Measurements from ENCODE around the gene TRIP11. TPM values are rescaled to one million over a fixed set of nuclear protein-coding genes. Genes with fewer than 3 reads are reported as not detected.

TRIP11 gene
- total and polyA plus RNA-seq, 2 experiments from 2014 or later: 10.8 to 40.8 TPM

GRCh38 chr14:92014040-92014439 is 25.8 kb downstream of the TRIP11 start:
- H3K36me3 ChIP-seq: peaks cover 48% of the 10 kb centered on the region
- H3K9me3 ChIP-seq (ENCODE audit: low read depth): no peaks in the 10 kb centered on the region
- no peak overlapping the region for H3K4me3 ChIP-seq
- no peak for DNase-seq (ENCODE audit: low read depth in 1 of 2, low spot score in 1 of 2)
- no peaks in the 10 kb centered on the region for H3K27me3 ChIP-seq
- no peak for TF ChIP-seq CTCF (IDR thresholded peaks at IDR 0.05; ENCODE audit: low read depth, low read length)
- no peak overlapping the region for H3K27ac ChIP-seq
- no peaks in the 10 kb centered on the region for H3K4me1 ChIP-seq (ENCODE audit: low read depth)

- Histone ChIP-seq H3K36me3 (peaks cover 54% of the 10 kb centered on the region), H3K27me3 (no peaks in the 10 kb centered on the region), H3K4me1 (ENCODE audit: low read depth) (no peaks in the 10 kb centered on the region), H3K9me3 (ENCODE audit: low read depth) (no peaks in the 10 kb centered on the region), H3K4me3 (no peak overlapping the region), H3K27ac (no peak overlapping the region)
- DNase-seq (ENCODE audit: low read depth in 1 of 2, low spot score in 1 of 2): no peak
- TF ChIP-seq CTCF (IDR thresholded peaks at IDR 0.05; ENCODE audit: low read depth, low read length): no peak
Measured at GRCh38 chr14:92012121-92012748, 27.6 kb downstream of the TRIP11 start.

GRCh38 chr14:92010644-92011043 is 29.2 kb downstream of the TRIP11 start:
- TF ChIP-seq CTCF (IDR thresholded peaks at IDR 0.05; ENCODE audit: low read depth, low read length): no peak
- no peaks in the 10 kb centered on the region for H3K4me1 ChIP-seq (ENCODE audit: low read depth)
- no peaks in the 10 kb centered on the region for H3K27me3 ChIP-seq
- peaks cover 49% of the 10 kb centered on the region for H3K36me3 ChIP-seq
- no peak overlapping the region for H3K4me3 ChIP-seq
- no peak overlapping the region for H3K27ac ChIP-seq
- no peak for DNase-seq (ENCODE audit: low read depth in 1 of 2, low spot score in 1 of 2)
- H3K9me3 ChIP-seq (ENCODE audit: low read depth): no peaks in the 10 kb centered on the region

- Histone ChIP-seq H3K4me1 (ENCODE audit: low read depth) (no peaks in the 10 kb centered on the region), H3K27me3 (no peaks in the 10 kb centered on the region), H3K4me3 (no peak overlapping the region), H3K36me3 (peaks cover 49% of the 10 kb centered on the region), H3K9me3 (ENCODE audit: low read depth) (no peaks in the 10 kb centered on the region), H3K27ac (no peak overlapping the region)
- no peak for TF ChIP-seq CTCF (IDR thresholded peaks at IDR 0.05; ENCODE audit: low read depth, low read length)
- DNase-seq (ENCODE audit: low read depth in 1 of 2, low spot score in 1 of 2): no peak
Measured at GRCh38 chr14:92009604-92010003, 30.3 kb downstream of the TRIP11 start.

- Histone ChIP-seq H3K27ac (no peak overlapping the region), H3K36me3 (peaks cover 43% of the 10 kb centered on the region), H3K9me3 (ENCODE audit: low read depth) (no peaks in the 10 kb centered on the region), H3K4me3 (no peak overlapping the region), H3K27me3 (no peaks in the 10 kb centered on the region), H3K4me1 (ENCODE audit: low read depth) (no peaks in the 10 kb centered on the region)
- TF ChIP-seq CTCF (IDR thresholded peaks at IDR 0.05; ENCODE audit: low read depth, low read length): no peak
- no peak for DNase-seq (ENCODE audit: low read depth in 1 of 2, low spot score in 1 of 2)
Measured at GRCh38 chr14:92005019-92005418, 34.8 kb downstream of the TRIP11 start.
